Stimulated activated CD4-positive, alpha-beta T cell treated with anti-CD3 and anti-CD28 coated beads, Interleukin-2, amount 100 ng/mL, for 24 hours (primary cell): ENCODE measurements around the gene PAXX.
"Not testable (repeated sequence)": the region's sequence is repeated elsewhere in the genome, so short reads cannot be mapped to it uniquely, and the experiment has no call there.

Experiments used
- DNase-seq, 2 donors: peaks; one replicate each; pipeline ENCODE4 v3.0.0-alpha.2; 2020

Gene PAXX

GRCh38 chr9:136983167-136983566, 9.1 kb upstream of the PAXX start:
- DNase-seq: no peak

GRCh38 chr9:136983656-136984314, 8.4 kb upstream of the PAXX start:
- no peak for DNase-seq

- DNase-seq: no peak
These were observed 7.7 kb upstream of the PAXX start for GRCh38 chr9:136984464-136985026.

DNA sequence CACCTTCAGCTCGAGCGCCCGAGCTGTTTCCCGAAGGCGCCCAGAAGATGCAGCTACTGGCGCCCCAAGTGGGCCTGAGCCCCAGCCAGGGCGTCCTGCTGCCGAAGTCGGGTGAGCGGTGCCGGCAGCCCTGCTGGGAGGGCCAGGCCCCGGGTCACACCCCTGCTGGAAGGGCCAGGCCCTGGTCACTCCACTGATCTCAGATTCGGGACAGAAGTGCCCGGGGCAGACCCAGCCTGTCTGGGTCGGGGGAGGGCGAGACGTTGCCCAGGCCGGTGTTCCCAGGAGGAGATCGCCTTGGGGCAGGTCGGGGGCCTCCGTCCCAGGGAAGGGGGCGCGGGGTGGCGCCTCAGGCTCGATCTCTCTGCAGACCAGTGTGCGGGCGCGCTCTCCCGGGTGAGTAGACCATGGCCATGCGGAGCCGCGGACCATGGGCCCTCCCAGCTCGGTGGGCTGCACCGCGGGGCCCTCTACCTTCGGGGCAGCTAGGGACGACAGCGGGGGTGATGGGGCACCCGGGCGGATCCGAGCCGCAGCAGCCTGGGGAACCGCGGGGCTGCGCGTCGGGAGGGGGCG, 7.1 kb upstream of the PAXX start:
- DNase-seq: no peak

- DNase-seq: no peak
These were observed 6.4 kb upstream of the PAXX start for GRCh38 chr9:136985853-136986252.

GRCh38 chr9:136988872-136989271, 3.4 kb upstream of the PAXX start:
- no peak for DNase-seq

DNA sequence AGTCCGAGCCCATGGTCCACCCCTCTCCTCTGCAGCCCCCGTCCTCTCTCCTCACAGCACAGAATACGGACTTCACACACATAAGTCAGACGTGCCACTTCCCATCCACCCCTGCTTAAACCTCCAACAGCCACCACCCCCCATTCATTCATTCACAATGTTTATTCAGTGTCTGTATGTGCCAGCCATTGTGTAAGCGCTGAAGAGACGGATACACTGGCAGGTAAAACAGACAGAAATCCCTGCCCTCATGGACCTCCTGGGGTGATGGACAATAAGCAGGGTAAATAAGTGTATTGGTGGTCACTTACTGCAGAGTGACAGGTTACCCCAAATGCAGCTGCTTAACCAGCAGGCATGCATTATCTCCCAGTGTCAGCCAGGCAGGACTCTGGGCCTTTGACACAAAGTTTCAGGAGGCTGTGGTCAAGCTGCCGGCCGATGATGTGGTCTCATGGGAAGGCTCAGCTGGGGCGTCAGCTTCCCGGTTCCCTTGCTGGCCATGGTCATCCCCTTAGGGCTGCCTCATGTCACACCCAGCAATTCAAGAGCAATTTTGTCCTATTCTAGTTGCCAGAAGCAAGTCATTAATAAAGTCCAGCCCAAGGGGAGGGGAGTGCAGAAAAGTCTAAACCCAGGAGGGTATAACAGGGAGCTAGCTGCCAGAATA, 1.8 kb upstream of the PAXX start:
- no peak for DNase-seq

GRCh38 chr9:136992819-136993369, 672 bp downstream of the PAXX start:
- no peak for DNase-seq

GRCh38 chr9:136994180-136994887, 2.1 kb downstream of the PAXX start:
- DNase-seq: no peak

GRCh38 chr9:136994888-136995230, 2.6 kb downstream of the PAXX start:
- DNase-seq: no peak

- DNase-seq: no peak
These were observed 3.1 kb downstream of the PAXX start for GRCh38 chr9:136995362-136995761.

- no peak for DNase-seq
These were observed 3.6 kb downstream of the PAXX start for GRCh38 chr9:136995772-136996311.

GRCh38 chr9:136996361-136997292, 4.4 kb downstream of the PAXX start, which contains the start of gene CLIC3:
CLIC3 (minus strand) TSS chr9:136996568; CDS start chr9:136996543, 25 bp downstream.
- peak; percentile 48 to 49 for DNase-seq

DNA sequence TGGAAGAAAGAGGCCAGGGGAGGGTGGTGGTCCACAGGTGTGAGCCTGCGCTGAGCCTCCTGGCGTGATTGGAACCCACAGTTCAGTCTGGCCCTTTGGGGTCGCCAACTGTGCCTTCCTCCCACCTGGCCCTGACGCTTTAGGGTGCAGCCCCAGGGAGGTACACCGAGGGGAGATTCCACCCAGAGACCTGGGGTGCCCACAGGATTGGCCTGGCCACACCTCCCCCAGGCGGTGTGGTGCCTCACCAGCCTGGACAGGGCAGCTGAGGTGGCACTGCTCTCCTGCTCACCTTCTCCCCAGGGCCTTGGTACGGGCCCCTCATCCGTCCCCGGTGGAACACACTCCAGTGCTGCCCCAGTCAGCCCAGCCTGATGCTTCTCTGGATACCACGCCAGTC, 5.1 kb downstream of the PAXX start:
- DNase-seq: no peak

GRCh38 chr9:136997830-136998234, 5.6 kb downstream of the PAXX start:
- DNase-seq: no peak

DNA sequence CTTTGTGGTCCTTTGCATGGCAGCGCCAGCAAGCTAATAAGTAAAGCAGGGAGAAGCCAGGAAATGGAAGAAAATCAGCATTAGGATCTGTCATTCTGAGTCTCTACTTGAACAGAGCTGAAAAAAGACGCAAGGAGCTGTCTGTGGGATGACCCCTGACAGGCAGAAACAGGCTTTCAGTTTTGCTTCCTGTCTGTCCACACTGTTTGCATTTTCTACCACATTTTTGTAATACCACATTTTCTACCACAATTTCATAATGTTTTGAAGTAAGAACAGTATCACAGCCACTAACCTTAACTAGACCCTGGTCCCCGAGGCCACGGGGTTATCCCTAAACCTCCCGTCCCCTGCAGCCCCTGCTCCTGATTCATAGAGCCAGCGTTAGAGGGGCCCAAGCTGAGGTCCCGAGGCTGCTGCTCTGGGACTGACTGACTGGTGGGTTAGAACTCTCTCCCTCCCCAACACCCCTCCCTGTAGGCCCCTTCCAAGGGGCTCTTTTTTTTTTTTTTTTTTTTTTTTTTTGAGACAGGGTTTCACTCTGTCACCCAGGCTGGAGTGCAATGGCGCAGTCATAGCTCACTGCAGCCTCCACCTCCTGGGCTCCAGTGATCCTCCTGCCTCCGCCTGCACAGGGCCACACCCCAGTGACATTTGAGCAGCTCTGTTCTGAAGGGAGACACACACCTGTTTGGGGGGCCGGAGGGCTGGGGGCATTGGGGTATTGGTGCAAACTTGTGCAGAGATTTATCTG, 8.1 kb downstream of the PAXX start:
- DNase-seq: no peak

GRCh38 chr9:137001857-137002645, 9.8 kb downstream of the PAXX start:
- DNase-seq: no peak

DNA sequence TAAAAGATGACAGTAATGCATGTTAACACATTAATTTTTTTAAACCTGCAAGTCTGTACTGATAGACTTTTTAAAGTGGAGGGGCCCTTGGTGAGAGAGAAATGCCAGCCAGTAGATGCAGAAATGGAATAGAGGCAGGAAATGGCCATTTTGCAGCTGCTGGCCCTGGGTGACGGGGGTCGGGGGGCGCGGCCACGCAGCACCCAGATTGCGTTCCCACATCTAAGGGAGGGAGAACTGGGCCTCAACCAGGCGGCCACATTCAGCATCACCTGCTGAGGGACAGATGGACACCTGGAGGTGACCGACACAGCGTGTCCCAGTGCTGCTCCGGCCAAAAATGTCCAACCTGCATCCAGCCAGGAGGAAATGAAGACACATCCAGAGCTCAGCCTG, 10.4 kb downstream of the PAXX start:
- no peak for DNase-seq

DNA sequence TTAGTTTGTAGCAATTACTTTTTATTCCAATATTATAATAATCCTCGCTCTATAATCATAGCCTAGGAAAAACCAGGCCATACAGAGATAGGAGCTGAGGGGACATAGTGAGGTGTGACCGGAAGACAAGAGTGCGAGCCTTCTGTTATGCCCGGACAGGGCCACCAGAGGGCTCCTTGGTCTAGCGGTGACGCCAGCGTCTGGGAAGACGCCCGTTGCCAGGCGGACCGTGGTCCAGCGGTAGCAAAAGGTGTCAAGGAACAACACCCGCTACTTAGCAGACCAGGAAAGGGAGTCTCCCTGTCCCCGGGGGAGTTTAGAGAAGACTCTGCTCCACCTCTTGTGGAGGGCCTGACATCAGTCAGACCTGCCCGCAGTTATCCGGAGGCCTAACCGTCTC, 12.1 kb downstream of the PAXX start:
- not testable (repeated sequence) for DNase-seq
